Endothelial cell of umbilical vein (primary cell): ENCODE measurements around the gene SLC25A44.

Experiments
- CTCF ChIP-seq, 2 donors: IDR thresholded peaks; 1 replicate in 1 of 2; 2 replicates in 1 of 2; pipeline ENCODE4 v1.5.1; 2011; ENCODE audit warnings: low read length in 2 of 2, mild to moderate bottlenecking in 2 of 2, moderate library complexity in 2 of 2, control low read depth in 1 of 2, inconsistent platforms in 1 of 2, low read depth in 1 of 2; ENCODE audit not compliant: insufficient read depth in 1 of 2; ENCODE audit errors: extremely low read depth in 1 of 2
- FOS ChIP-seq: IDR thresholded peaks from 2 replicates; pipeline ENCODE4 v1.6.1; 2011; ENCODE audit warnings: mild to moderate bottlenecking, low read length, moderate library complexity, borderline replicate concordance; ENCODE audit not compliant: insufficient read depth
- MAX ChIP-seq: IDR thresholded peaks from 2 replicates; pipeline ENCODE4 v1.6.1; 2011; ENCODE audit not compliant: insufficient read depth, insufficient read length
- POLR2A ChIP-seq: IDR thresholded peaks from 2 replicates; pipeline ENCODE4 v1.6.1; 2012; ENCODE audit warnings: low read depth, mild to moderate bottlenecking, control low read depth, low read length
- POLR2AphosphoS5 ChIP-seq: IDR thresholded peaks from 2 replicates; pipeline ENCODE4 v1.6.1; 2012; ENCODE audit warnings: low read depth, mild to moderate bottlenecking, control low read depth, low read length, moderate library complexity; ENCODE audit not compliant: insufficient read depth

GRCh38 chr1:156198831-156199349 lies 5.0 kb downstream of the SLC25A44 start:
- TF ChIP-seq FOS (no peak), CTCF (IDR thresholded peaks at IDR 0.05; ENCODE audit: extremely low read depth in 1 of 2, insufficient read depth in 1 of 2, low read depth in 1 of 2, low read length in 2 of 2) (no peak), POLR2A (no peak), MAX (no peak), POLR2AphosphoS5 (no peak)
